GM21576 (cell line): ENCODE results near the gene OR56B1.
"Not testable (repeated sequence)": the region's sequence is repeated elsewhere in the genome, so short reads cannot be mapped to it uniquely, and the experiment has no call there.

Source experiments
- ATAC-seq: cut with Tn5 transposase; IDR thresholded peaks from one replicate; pipeline ENCODE4 v1.9.1; 2021; ENCODE audit warnings: mild to moderate bottlenecking, moderate library complexity; ENCODE audit not compliant: unreplicated experiment

OR56B1 gene

GRCh38 chr11:5736396-5736795, at the start of gene OR56B1:
Gene OR56B1 (plus strand): TSS chr11:5736448. CDS start chr11:5736517, 69 bp downstream.
- ATAC-seq, result no peak

- no peak for ATAC-seq
These were observed 47.8 kb upstream of the OR56B1 start for GRCh38 chr11:5688482-5688881.

- peak; percentile 71 for ATAC-seq
These were observed 46.7 kb upstream of the OR56B1 start, which contains the start of gene TRIM22 for GRCh38 chr11:5689551-5689983. Gene TRIM22 (plus strand): TSS chr11:5689790. CDS start chr11:5696233, 6,443 bp downstream.

- no peak for ATAC-seq
These were observed 46.0 kb upstream of the OR56B1 start for GRCh38 chr11:5690216-5690615.

GRCh38 chr11:5690736-5691135, 45.5 kb upstream of the OR56B1 start:
- no peak for ATAC-seq

- not testable (repeated sequence) for ATAC-seq
These were observed 44.8 kb upstream of the OR56B1 start for GRCh38 chr11:5691238-5691963.

- no peak for ATAC-seq
These were observed 44.3 kb upstream of the OR56B1 start for GRCh38 chr11:5691964-5692361.

- no peak for ATAC-seq
These were observed 41.6 kb upstream of the OR56B1 start for GRCh38 chr11:5694642-5695041.

- ATAC-seq, result no peak
These were observed 40.7 kb upstream of the OR56B1 start for GRCh38 chr11:5695580-5695979.

- ATAC-seq, result no peak
These were observed 40.0 kb upstream of the OR56B1 start for GRCh38 chr11:5696210-5696609.

- ATAC-seq, result no peak
These were observed 38.0 kb upstream of the OR56B1 start for GRCh38 chr11:5698281-5698680.

GRCh38 chr11:5700421-5701054, 35.7 kb upstream of the OR56B1 start:
- ATAC-seq, result no peak

GRCh38 chr11:5701055-5701577, 35.1 kb upstream of the OR56B1 start:
- ATAC-seq, result no peak

GRCh38 chr11:5703741-5704536, 32.3 kb upstream of the OR56B1 start:
- no peak for ATAC-seq

GRCh38 chr11:5705688-5706087, 30.6 kb upstream of the OR56B1 start:
- ATAC-seq, result no peak

GRCh38 chr11:5712507-5712906, 23.7 kb upstream of the OR56B1 start:
- ATAC-seq, result no peak

GRCh38 chr11:5713695-5714094, 22.6 kb upstream of the OR56B1 start:
- no peak for ATAC-seq

GRCh38 chr11:5716518-5716917, 19.7 kb upstream of the OR56B1 start:
- not testable (repeated sequence) for ATAC-seq

- no peak for ATAC-seq
These were observed 16.3 kb upstream of the OR56B1 start for GRCh38 chr11:5719703-5720495.

GRCh38 chr11:5722622-5723021, 13.6 kb upstream of the OR56B1 start:
- no peak for ATAC-seq
